Astrocyte (in vitro differentiated cells and primary cell): ENCODE measurements around the gene SAMD9L. TPM values are rescaled to one million over a fixed set of nuclear protein-coding genes. Genes with fewer than 3 reads are reported as not detected.

Source experiments
- DNase-seq: peaks from one replicate; pipeline ENCODE4 v3.0.0-alpha.2; 2010; ENCODE audit warnings: low read depth
- FAIRE-seq: peaks from 2 replicates; lab custom pipeline; 2011; peaks lifted over from hg19 to GRCh38; lab: Jason Lieb, UNC
- H2AFZ ChIP-seq: 2 replicates; pipeline ENCODE4 v1.6.0; 2012; ENCODE audit warnings: low read depth, low read length, inconsistent platforms
- H3K27ac ChIP-seq: 2 replicates; pipeline ENCODE4 v1.5.1; 2011; ENCODE audit warnings: low read depth, low read length, inconsistent platforms
- H3K27me3 ChIP-seq: 2 replicates; pipeline ENCODE4 v1.6.0; 2011; ENCODE audit warnings: low read length, inconsistent platforms; ENCODE audit not compliant: insufficient read depth
- H3K36me3 ChIP-seq: 2 replicates; pipeline ENCODE4 v1.5.1; 2011; ENCODE audit warnings: low read length, inconsistent platforms; ENCODE audit not compliant: insufficient read depth
- H3K4me1 ChIP-seq: 2 replicates; pipeline ENCODE4 v1.5.1; 2011; ENCODE audit warnings: low read length, inconsistent platforms; ENCODE audit not compliant: insufficient read depth
- H3K4me2 ChIP-seq: 2 replicates; pipeline ENCODE4 v1.6.0; 2012; ENCODE audit warnings: low read length, inconsistent platforms
- H3K4me3 ChIP-seq: 2 replicates; pipeline ENCODE4 v1.5.1; 2011; ENCODE audit warnings: low read depth, mild to moderate bottlenecking, low read length, inconsistent platforms; ENCODE audit not compliant: insufficient read depth
- H3K79me2 ChIP-seq: 2 replicates; pipeline ENCODE4 v1.6.0; 2012; ENCODE audit warnings: mild to moderate bottlenecking, low read length, inconsistent platforms; ENCODE audit not compliant: insufficient read depth
- H3K9ac ChIP-seq: 2 replicates; pipeline ENCODE4 v1.6.0; 2012; ENCODE audit warnings: mild to moderate bottlenecking, low read length, inconsistent platforms
- H3K9me3 ChIP-seq: 2 replicates; pipeline ENCODE4 v1.5.1; 2012; ENCODE audit warnings: low read depth, mild to moderate bottlenecking, low read length, inconsistent platforms; ENCODE audit not compliant: insufficient read depth
- H4K20me1 ChIP-seq: 2 replicates; pipeline ENCODE4 v1.6.0; 2012; ENCODE audit warnings: low read length, inconsistent platforms; ENCODE audit not compliant: insufficient read depth
- H3K27ac Mint-ChIP-seq: one replicate; pipeline ENCODE4 v1.8.0; 2021; ENCODE audit warnings: mild to moderate bottlenecking, mixed read lengths; ENCODE audit not compliant: unreplicated experiment
- H3K27me3 Mint-ChIP-seq: one replicate; pipeline ENCODE4 v1.8.0; 2021; ENCODE audit warnings: low read depth, mixed read lengths; ENCODE audit not compliant: unreplicated experiment
- H3K36me3 Mint-ChIP-seq: one replicate; pipeline ENCODE4 v1.8.0; 2021; ENCODE audit warnings: low read depth, mixed read lengths; ENCODE audit not compliant: unreplicated experiment
- H3K4me1 Mint-ChIP-seq: one replicate; pipeline ENCODE4 v1.8.0; 2021; ENCODE audit warnings: low read depth, mixed read lengths; ENCODE audit not compliant: unreplicated experiment
- H3K4me3 Mint-ChIP-seq: one replicate; pipeline ENCODE4 v1.8.0; 2021; ENCODE audit warnings: mild to moderate bottlenecking, moderate library complexity, mixed read lengths; ENCODE audit not compliant: unreplicated experiment
- H3K9me3 Mint-ChIP-seq: one replicate; pipeline ENCODE4 v1.8.0; 2021; ENCODE audit warnings: mild to moderate bottlenecking, mixed read lengths; ENCODE audit not compliant: unreplicated experiment
- EZH2 ChIP-seq: IDR thresholded peaks from 2 replicates; pipeline ENCODE4 v1.6.1; 2012; ENCODE audit warnings: mild to moderate bottlenecking, low read length, inconsistent platforms; ENCODE audit not compliant: insufficient read depth
- total RNA-seq: library from RNA; stranded (reverse); gene quantifications from 2 replicates; pipeline ENCODE4 v1.2.1, GENCODE V29; 2021
- TF ChIP-seq, protein P1 (sequence below): IDR thresholded peaks from 2 replicates; pipeline ENCODE4 v1.5.1; 2011; ENCODE audit warnings: low read depth, mild to moderate bottlenecking, inconsistent platforms, low read length, moderate library complexity; ENCODE audit not compliant: insufficient read depth

The SAMD9L gene
- total RNA-seq, 1 donor from 2014 or later, result 45.2 TPM

- no peak overlapping the region for H3K4me3 Mint-ChIP-seq
- no peak overlapping the region for H3K4me3 ChIP-seq
- H3K27ac Mint-ChIP-seq, result no peak overlapping the region
- H3K79me2 ChIP-seq, result no peaks in the 10 kb centered on the region
- H3K36me3 ChIP-seq, result no peaks in the 10 kb centered on the region
- no peaks in the 10 kb centered on the region for H3K36me3 Mint-ChIP-seq
- TF ChIP-seq EZH2, result no peak
- TF ChIP-seq, protein P1, sequence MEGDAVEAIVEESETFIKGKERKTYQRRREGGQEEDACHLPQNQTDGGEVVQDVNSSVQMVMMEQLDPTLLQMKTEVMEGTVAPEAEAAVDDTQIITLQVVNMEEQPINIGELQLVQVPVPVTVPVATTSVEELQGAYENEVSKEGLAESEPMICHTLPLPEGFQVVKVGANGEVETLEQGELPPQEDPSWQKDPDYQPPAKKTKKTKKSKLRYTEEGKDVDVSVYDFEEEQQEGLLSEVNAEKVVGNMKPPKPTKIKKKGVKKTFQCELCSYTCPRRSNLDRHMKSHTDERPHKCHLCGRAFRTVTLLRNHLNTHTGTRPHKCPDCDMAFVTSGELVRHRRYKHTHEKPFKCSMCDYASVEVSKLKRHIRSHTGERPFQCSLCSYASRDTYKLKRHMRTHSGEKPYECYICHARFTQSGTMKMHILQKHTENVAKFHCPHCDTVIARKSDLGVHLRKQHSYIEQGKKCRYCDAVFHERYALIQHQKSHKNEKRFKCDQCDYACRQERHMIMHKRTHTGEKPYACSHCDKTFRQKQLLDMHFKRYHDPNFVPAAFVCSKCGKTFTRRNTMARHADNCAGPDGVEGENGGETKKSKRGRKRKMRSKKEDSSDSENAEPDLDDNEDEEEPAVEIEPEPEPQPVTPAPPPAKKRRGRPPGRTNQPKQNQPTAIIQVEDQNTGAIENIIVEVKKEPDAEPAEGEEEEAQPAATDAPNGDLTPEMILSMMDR, result no peak
- H3K9me3 ChIP-seq, result no peaks in the 10 kb centered on the region
- peaks cover 12% of the 10 kb centered on the region for H3K9me3 Mint-ChIP-seq
- H2AFZ ChIP-seq, result no peak overlapping the region
- FAIRE-seq, result no peak
- H3K9ac ChIP-seq, result no peak overlapping the region
- H3K4me2 ChIP-seq, result no peak overlapping the region
- no peaks in the 10 kb centered on the region for H3K4me1 ChIP-seq
- H3K27ac ChIP-seq, result no peak overlapping the region
- no peaks in the 10 kb centered on the region for H4K20me1 ChIP-seq
- H3K4me1 Mint-ChIP-seq, result peaks cover 2% of the 10 kb centered on the region
- peaks cover 17% of the 10 kb centered on the region for H3K27me3 Mint-ChIP-seq
- DNase-seq, result no peak
- no peaks in the 10 kb centered on the region for H3K27me3 ChIP-seq
These were observed 17.3 kb upstream of the SAMD9L start for GRCh38 chr7:93165447-93165846.

DNA sequence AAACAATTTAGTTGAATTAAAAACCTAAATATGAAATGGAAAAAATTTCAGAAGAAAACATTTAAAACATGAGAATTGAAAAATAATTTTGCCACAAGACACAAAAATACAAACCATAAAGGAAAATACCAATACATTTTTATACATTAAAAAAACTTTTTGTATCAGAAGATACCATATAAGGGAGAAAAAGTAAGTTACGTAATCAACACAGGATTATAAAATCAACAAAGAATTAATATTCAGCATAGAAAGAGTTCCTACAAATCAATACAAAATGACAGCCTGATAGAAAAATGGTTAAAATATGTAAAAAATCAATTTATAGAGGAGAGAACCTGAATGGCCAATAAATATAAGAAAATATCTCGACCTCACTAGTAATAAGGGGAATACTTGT is 16.6 kb upstream of the SAMD9L start:
- DNase-seq (no peak), FAIRE-seq (no peak)
- Mint-ChIP-seq H3K27ac (no peak overlapping the region), H3K4me1 (peaks cover 2% of the 10 kb centered on the region), H3K36me3 (no peaks in the 10 kb centered on the region), H3K4me3 (no peak overlapping the region), H3K27me3 (peaks cover 17% of the 10 kb centered on the region), H3K9me3 (peaks cover 14% of the 10 kb centered on the region)
- Histone ChIP-seq H3K79me2 (no peaks in the 10 kb centered on the region), H3K9me3 (no peaks in the 10 kb centered on the region), H3K9ac (no peak overlapping the region), H3K4me3 (no peak overlapping the region), H3K27ac (no peak overlapping the region), H3K4me2 (no peak overlapping the region), H3K27me3 (no peaks in the 10 kb centered on the region), H2AFZ (no peak overlapping the region), H3K36me3 (no peaks in the 10 kb centered on the region), H4K20me1 (no peaks in the 10 kb centered on the region), H3K4me1 (no peaks in the 10 kb centered on the region)
- no peak for TF ChIP-seq EZH2
- TF ChIP-seq, protein P1, result no peak

DNA sequence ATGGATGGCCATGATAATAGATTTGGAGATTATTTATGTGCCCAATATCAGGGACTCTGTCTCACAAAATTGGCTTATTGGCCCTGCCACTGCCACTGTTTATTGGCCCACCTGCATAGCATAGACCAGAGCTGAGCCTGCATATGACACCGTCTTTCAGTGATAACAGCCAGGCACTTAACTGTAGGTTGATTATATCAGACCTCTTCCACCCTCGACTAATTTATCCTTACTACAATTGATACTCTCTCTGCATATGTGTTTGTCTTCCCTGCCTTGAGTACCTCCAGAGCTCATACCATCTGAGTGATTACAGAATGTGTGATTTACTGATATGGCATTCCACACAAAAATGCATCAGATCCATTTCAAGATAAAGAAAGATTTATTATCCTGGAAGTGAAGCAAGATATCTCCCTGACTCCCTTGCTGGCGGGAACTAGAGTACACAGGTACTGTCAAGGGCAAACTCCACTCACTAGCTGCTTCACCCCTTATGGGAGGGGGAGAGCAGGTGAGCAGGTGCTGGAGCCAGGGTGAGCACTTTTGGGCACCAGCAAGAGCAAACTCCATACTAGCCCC is 13.1 kb upstream of the SAMD9L start:
- Mint-ChIP-seq H3K4me3 (no peak overlapping the region), H3K27ac (no peak overlapping the region), H3K36me3 (no peaks in the 10 kb centered on the region), H3K9me3 (peaks cover 12% of the 10 kb centered on the region), H3K27me3 (no peaks in the 10 kb centered on the region), H3K4me1 (peaks cover 2% of the 10 kb centered on the region)
- Histone ChIP-seq H3K4me3 (no peak overlapping the region), H3K27ac (no peak overlapping the region), H3K79me2 (no peaks in the 10 kb centered on the region), H3K9ac (no peak overlapping the region), H2AFZ (no peak overlapping the region), H3K27me3 (no peaks in the 10 kb centered on the region), H3K4me2 (no peak overlapping the region), H3K36me3 (no peaks in the 10 kb centered on the region), H3K9me3 (no peaks in the 10 kb centered on the region), H4K20me1 (no peaks in the 10 kb centered on the region), H3K4me1 (no peaks in the 10 kb centered on the region)
- TF ChIP-seq, protein P1, result no peak
- FAIRE-seq (no peak), DNase-seq (no peak)
